Activated T-cell treated with anti-CD3 and anti-CD28 coated beads for 48 hours (primary cell): ENCODE data around the gene ANKRD40CL.
"Not testable (repeated sequence)": the region's sequence is repeated elsewhere in the genome, so short reads cannot be mapped to it uniquely, and the experiment has no call there.

Experiments
- DNase-seq: peaks from one replicate; pipeline ENCODE4 v3.0.0-alpha.2; 2020; ENCODE audit warnings: low read depth

Gene ANKRD40CL

GRCh38 chr17:50762177-50762576 lies 5.1 kb downstream of the ANKRD40CL start:
- no peak for DNase-seq

- DNase-seq = no peak
Observed at GRCh38 chr17:50758989-50759544, 8.3 kb downstream of the ANKRD40CL start.

GRCh38 chr17:50758524-50758923 lies 8.8 kb downstream of the ANKRD40CL start:
- no peak for DNase-seq

GRCh38 chr17:50754521-50754920 lies 12.8 kb downstream of the ANKRD40CL start:
- no peak for DNase-seq

- DNase-seq = no peak
Observed at GRCh38 chr17:50749245-50749644, 18.1 kb downstream of the ANKRD40CL start.

- no peak for DNase-seq
Observed at GRCh38 chr17:50745631-50746030, 21.7 kb downstream of the ANKRD40CL start.

- no peak for DNase-seq
Observed at GRCh38 chr17:50739098-50739497, 28.2 kb downstream of the ANKRD40CL start.

GRCh38 chr17:50737118-50737698 lies 30.1 kb downstream of the ANKRD40CL start:
- DNase-seq = no peak

GRCh38 chr17:50735287-50735686 lies 32.0 kb downstream of the ANKRD40CL start:
- no peak for DNase-seq

GRCh38 chr17:50731575-50732460 lies 35.5 kb downstream of the ANKRD40CL start:
- no peak for DNase-seq

- DNase-seq = no peak
Observed at GRCh38 chr17:50728881-50729765, 38.2 kb downstream of the ANKRD40CL start.

GRCh38 chr17:50728112-50728429 lies 39.2 kb downstream of the ANKRD40CL start:
- no peak for DNase-seq

- DNase-seq = no peak
Observed at GRCh38 chr17:50725769-50726655, 41.3 kb downstream of the ANKRD40CL start.

- DNase-seq = not testable (repeated sequence)
Observed at GRCh38 chr17:50724622-50725021, 42.7 kb downstream of the ANKRD40CL start.

- no peak for DNase-seq
Observed at GRCh38 chr17:50722746-50723145, 44.6 kb downstream of the ANKRD40CL start.

- DNase-seq = no peak
Observed at GRCh38 chr17:50721194-50722010, 45.9 kb downstream of the ANKRD40CL start.

GRCh38 chr17:50719924-50720794 lies 47.2 kb downstream of the ANKRD40CL start:
- DNase-seq = no peak

GRCh38 chr17:50719144-50719923 lies 48.0 kb downstream of the ANKRD40CL start, which contains the start of gene LUC7L3:
TSS of gene LUC7L3 (plus strand) at chr17:50719603. CDS start at chr17:50719733, 130 bp downstream.
- peak; percentile 95 for DNase-seq
